Right atrium auricular region (tissue), 2 donors: ENCODE results near the gene NKAP. TPM values are rescaled to one million over a fixed set of nuclear protein-coding genes. Genes with fewer than 3 reads are reported as not detected.
"Not testable (repeated sequence)": the region's sequence is repeated elsewhere in the genome, so short reads cannot be mapped to it uniquely, and the experiment has no call there.

Source experiments
- DNase-seq: peaks from one replicate; pipeline ENCODE4 v3.0.0-alpha.2; 2019; ENCODE audit warnings: low spot score
- H3K27ac ChIP-seq, 2 donors: fragments of 200-600 bp; sonication (generic); 1 replicate in 1 of 2; 2 replicates in 1 of 2; pipeline ENCODE4 v1.5.1; 2016 to 2019
- H3K27me3 ChIP-seq, 2 donors: fragments of 200-600 bp; sonication (generic); one replicate each; pipeline versions ENCODE4 v1.5.1 to v1.6.0; 2017 to 2019
- H3K36me3 ChIP-seq: fragments of 200-600 bp; sonication (generic); one replicate; pipeline ENCODE4 v1.5.1; 2016
- H3K4me1 ChIP-seq, 2 donors: fragments of 200-600 bp; sonication (generic); one replicate each; pipeline versions ENCODE4 v1.5.1 to v1.6.0; 2017 to 2019
- H3K4me3 ChIP-seq, 2 donors: fragments of 200-600 bp; sonication (generic); 1 replicate in 1 of 2; 2 replicates in 1 of 2; pipeline ENCODE4 v1.5.1; 2017 to 2019; ENCODE audit warnings: mild to moderate bottlenecking in 1 of 2, moderate library complexity in 1 of 2
- H3K9me3 ChIP-seq, 2 donors: fragments of 200-600 bp; sonication (generic); one replicate each; pipeline ENCODE4 v1.5.1; 2019
- CTCF ChIP-seq, 2 donors: fragments of 200-600 bp; sonication (generic); IDR thresholded peaks; one replicate each; pipeline ENCODE4 v1.5.1; 2019; ENCODE audit warnings: antibody characterized with exemption in 2 of 2
- total RNA-seq, 2 donors: library from RNA; depleted of rRNA; stranded (reverse); fragments of >200 nt; gene quantifications; one replicate each; pipeline ENCODE4 v1.1.0, GENCODE V29; 2016

The NKAP gene
- total RNA-seq, 2 donors from 2014 or later, result 3.5 to 5.3 TPM

- H3K9me3 ChIP-seq, result no peaks in the 10 kb centered on the region
- H3K27me3 ChIP-seq, result no peaks in the 10 kb centered on the region
- no peaks in the 10 kb centered on the region for H3K36me3 ChIP-seq
- no peak overlapping the region for H3K27ac ChIP-seq
- no peaks in the 10 kb centered on the region for H3K4me1 ChIP-seq
- no peak for DNase-seq
- no peak for TF ChIP-seq CTCF (IDR thresholded peaks at IDR 0.05)
- H3K4me3 ChIP-seq, result no peak overlapping the region
These were observed 27.0 kb upstream of the NKAP start for GRCh38 chrX:119970574-119970973.

- not testable (repeated sequence) for H3K27me3 ChIP-seq, H3K4me3 ChIP-seq, DNase-seq, H3K9me3 ChIP-seq, H3K27ac ChIP-seq, H3K36me3 ChIP-seq, H3K4me1 ChIP-seq
These were observed 23.3 kb upstream of the NKAP start for GRCh38 chrX:119966837-119967236.

- H3K4me1 ChIP-seq, result no peaks in the 10 kb centered on the region
- H3K27me3 ChIP-seq, result no peaks in the 10 kb centered on the region
- H3K36me3 ChIP-seq, result no peaks in the 10 kb centered on the region
- H3K9me3 ChIP-seq, result no peaks in the 10 kb centered on the region
- no peak for DNase-seq
- H3K4me3 ChIP-seq, result no peak overlapping the region
- TF ChIP-seq CTCF (IDR thresholded peaks at IDR 0.05), result no peak
- H3K27ac ChIP-seq, result no peak overlapping the region
These were observed 17.1 kb upstream of the NKAP start for GRCh38 chrX:119960625-119961024.

- not testable (repeated sequence) for H3K36me3 ChIP-seq, H3K9me3 ChIP-seq, H3K27ac ChIP-seq, H3K27me3 ChIP-seq, DNase-seq, H3K4me1 ChIP-seq, H3K4me3 ChIP-seq
These were observed 12.4 kb upstream of the NKAP start for GRCh38 chrX:119955807-119956570.

- Histone ChIP-seq H3K4me1 (no peaks in the 10 kb centered on the region), H3K36me3 (no peaks in the 10 kb centered on the region), H3K27me3 (no peaks in the 10 kb centered on the region), H3K9me3 (no peaks in the 10 kb centered on the region), H3K27ac (no peak overlapping the region), H3K4me3 (no peak overlapping the region)
- no peak for TF ChIP-seq CTCF (IDR thresholded peaks at IDR 0.05)
- no peak for DNase-seq
These were observed 10.8 kb upstream of the NKAP start for GRCh38 chrX:119954374-119954773.

- H3K36me3 ChIP-seq, result no peaks in the 10 kb centered on the region
- no peak overlapping the region for H3K27ac ChIP-seq
- H3K4me1 ChIP-seq, result peaks cover 0 to 6% of the 10 kb centered on the region in 2 donors
- TF ChIP-seq CTCF (IDR thresholded peaks at IDR 0.05), result no peak
- H3K27me3 ChIP-seq, result no peaks in the 10 kb centered on the region
- no peak for DNase-seq
- H3K4me3 ChIP-seq, result no peak overlapping the region
- H3K9me3 ChIP-seq, result no peaks in the 10 kb centered on the region
These were observed 4.8 kb upstream of the NKAP start for GRCh38 chrX:119948381-119948780.

GRCh38 chrX:119945481-119945880, 1.9 kb upstream of the NKAP start:
- Histone ChIP-seq H3K27me3 (no peaks in the 10 kb centered on the region), H3K9me3 (no peaks in the 10 kb centered on the region), H3K36me3 (no peaks in the 10 kb centered on the region), H3K4me3 (no peak overlapping the region), H3K4me1 (peaks cover 0 to 23% of the 10 kb centered on the region in 2 donors), H3K27ac (no peak overlapping the region)
- no peak for DNase-seq
- TF ChIP-seq CTCF (IDR thresholded peaks at IDR 0.05), result no peak
